NB4 (cell line): ENCODE results near the gene DNM1L.

Source experiments
- DNase-seq: peaks from one replicate; pipeline ENCODE4 v3.0.0; 2010; ENCODE audit warnings: low read depth
- H3K4me3 ChIP-seq: one replicate; pipeline ENCODE4 v1.5.1; 2011; ENCODE audit warnings: mild to moderate bottlenecking, low read depth, low read length, moderate library complexity
- CTCF ChIP-seq: IDR thresholded peaks from one replicate; pipeline ENCODE4 v1.5.1; 2012; ENCODE audit warnings: low read depth, low read length
- MAX ChIP-seq: IDR thresholded peaks from 2 replicates; pipeline ENCODE4 v1.6.1; 2011; ENCODE audit warnings: low read depth, low read length
- MYC ChIP-seq: IDR thresholded peaks from 2 replicates; pipeline ENCODE4 v1.6.1; 2011; ENCODE audit warnings: low read depth, low read length
- POLR2A ChIP-seq: IDR thresholded peaks from 2 replicates; pipeline ENCODE4 v1.6.1; 2011; ENCODE audit warnings: mild to moderate bottlenecking; ENCODE audit not compliant: insufficient read length; ENCODE audit errors: extremely low read depth

The DNM1L gene

GRCh38 chr12:32679091-32679919, at the start of gene DNM1L:
Gene DNM1L (plus strand): TSS chr12:32679301. CDS start chr12:32679364, 63 bp downstream.
- peak; percentile 83 for TF ChIP-seq MYC
- TF ChIP-seq CTCF = no peak
- TF ChIP-seq MAX = peak; percentile 79
- TF ChIP-seq POLR2A = peak; percentile 95
- peak; percentile 98 for DNase-seq

GRCh38 chr12:32641287-32641901, 37.7 kb upstream of the DNM1L start:
- H3K4me3 ChIP-seq = no peak overlapping the region
- TF ChIP-seq MYC (no peak), MAX (no peak), CTCF (no peak), POLR2A (no peak)
- DNase-seq = no peak

More at GRCh38 chr12:32679091-32679919, at the start of gene DNM1L:
- H3K4me3 ChIP-seq = peak within 1 kb of the TSS; percentile 82

GRCh38 chr12:32644431-32644830, 34.7 kb upstream of the DNM1L start:
- peak; percentile 29 for DNase-seq
- H3K4me3 ChIP-seq = no peak overlapping the region
- TF ChIP-seq MAX = no peak
- no peak for TF ChIP-seq POLR2A
- TF ChIP-seq MYC = no peak
- no peak for TF ChIP-seq CTCF

GRCh38 chr12:32647275-32647674, 31.8 kb upstream of the DNM1L start:
- no peak overlapping the region for H3K4me3 ChIP-seq
- TF ChIP-seq CTCF = no peak
- TF ChIP-seq MAX = no peak
- no peak for TF ChIP-seq POLR2A
- TF ChIP-seq MYC = no peak
- DNase-seq = no peak

- H3K4me3 ChIP-seq = no peak overlapping the region
- DNase-seq = no peak
- TF ChIP-seq POLR2A = no peak
- TF ChIP-seq CTCF = no peak
- no peak for TF ChIP-seq MYC
- no peak for TF ChIP-seq MAX
These were observed 28.6 kb upstream of the DNM1L start for GRCh38 chr12:32650508-32650907.
